Astrocyte of the cerebellum (primary cell): ENCODE data around the gene COG8.

ENCODE experiments used
- DNase-seq: peaks from one replicate; pipeline ENCODE4 v3.0.0-alpha.2; 2011; ENCODE audit warnings: low read depth
- H3K4me3 ChIP-seq: 2 replicates; pipeline ENCODE4 v1.5.1; 2011; ENCODE audit warnings: mild to moderate bottlenecking, low read depth, low read length, moderate library complexity
- CTCF ChIP-seq: IDR thresholded peaks from 2 replicates; pipeline ENCODE4 v1.5.1; 2012; ENCODE audit warnings: low read length, low read depth, moderate library complexity, mild to moderate bottlenecking; ENCODE audit errors: missing control alignments
- in situ Hi-C: cut with HindIII; loops from 2 replicates; pipeline ENCODE4 v1.10.0; 2017; ENCODE audit warnings: low sequenced_read_pairs

Gene COG8

GRCh38 chr16:69334696-69335095 lies 4.7 kb downstream of the COG8 start:
- in situ Hi-C loops, result no loop called here
- no peak overlapping the region for H3K4me3 ChIP-seq
- no peak for DNase-seq
- no peak for TF ChIP-seq CTCF

DNA sequence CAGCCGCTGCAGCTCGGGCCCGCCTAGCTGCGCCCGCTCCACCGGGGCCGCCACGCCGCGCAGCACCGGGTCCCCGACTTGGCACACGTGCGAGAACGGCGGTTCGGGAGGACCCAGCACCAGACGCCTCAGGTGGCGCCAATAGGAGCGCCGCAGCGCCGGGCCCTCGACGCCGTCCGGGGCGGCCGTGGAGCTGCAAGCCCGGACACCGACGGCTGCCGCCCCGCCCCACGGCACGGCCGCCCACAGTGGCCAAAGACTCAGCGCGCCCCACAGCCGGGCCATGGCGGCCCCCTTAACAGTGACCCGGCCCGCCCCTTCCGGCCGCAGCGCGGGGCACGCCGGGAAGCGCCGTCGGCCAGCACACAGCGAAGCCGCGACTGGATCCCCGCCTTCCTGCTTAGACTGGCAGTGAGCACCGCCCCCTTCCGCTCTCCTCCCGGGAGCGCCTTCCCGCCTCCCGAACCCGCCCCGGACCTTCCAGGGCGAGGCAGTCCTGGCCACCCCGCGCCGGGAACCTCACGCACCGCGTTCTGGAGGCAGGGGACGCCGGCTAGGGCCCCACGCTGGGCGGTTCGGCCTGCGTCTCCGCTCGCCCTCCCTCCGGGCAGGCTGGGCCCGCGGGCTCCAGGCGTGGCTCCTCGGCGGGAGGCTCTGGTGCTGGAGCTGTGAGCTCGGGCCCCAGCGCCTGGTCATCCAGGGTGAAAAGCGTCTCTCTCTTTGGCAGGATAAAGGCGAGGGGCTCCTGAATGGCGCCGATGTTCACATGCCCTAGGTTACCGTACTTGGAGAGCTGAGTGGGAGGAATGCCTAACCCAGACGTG lies 8.9 kb downstream of the COG8 start, which contains the start of gene PDF:
TSS of gene PDF (minus strand) at position 303 of the 824 bp plus-strand sequence. CDS start at position 285, 18 bp downstream.
- TF ChIP-seq CTCF, result no peak
- peak; percentile 75 for DNase-seq
- in situ Hi-C loops, result no loop called here
- peak within 1 kb of the TSS; percentile 67 for H3K4me3 ChIP-seq

GRCh38 chr16:69329369-69330285 lies 9.7 kb downstream of the COG8 start:
- in situ Hi-C loops, result no loop called here

GRCh38 chr16:69328854-69329316 lies 10.5 kb downstream of the COG8 start:
- H3K4me3 ChIP-seq, result peak overlapping the region; percentile 67
- peak; percentile 11 for DNase-seq
- TF ChIP-seq CTCF, result no peak
- in situ Hi-C loops, result no loop called here

More at GRCh38 chr16:69329369-69330285, 9.7 kb downstream of the COG8 start:
- DNase-seq, result no peak
- peak overlapping the region; percentile 67 for H3K4me3 ChIP-seq
- no peak for TF ChIP-seq CTCF

- no peak for TF ChIP-seq CTCF
- in situ Hi-C loops, result no loop called here
- no peak for DNase-seq
- H3K4me3 ChIP-seq, result no peak overlapping the region
Observed at GRCh38 chr16:69327585-69328310, 11.6 kb downstream of the COG8 start.

- no peak overlapping the region for H3K4me3 ChIP-seq
- DNase-seq, result no peak
- no peak for TF ChIP-seq CTCF
- in situ Hi-C loops, result no loop called here
Observed at GRCh38 chr16:69326172-69326873, 13.0 kb downstream of the COG8 start.
